ENCODE measurements around the gene EGR4. TPM values are rescaled to one million over a fixed set of nuclear protein-coding genes. Genes with fewer than 3 reads are reported as not detected.

Gene EGR4
- total RNA-seq, 4 donors from 2014 or later, result not detected

- H3K4me3 ChIP-seq (ENCODE audit: low read depth, poor library complexity, severe bottlenecking), result no peak overlapping the region
- 6 to 13% methylated on average over 53 to 56 of the region's 113 CpGs for WGBS, 2 donors
- TF ChIP-seq CTCF (IDR thresholded peaks at IDR 0.05), result no peak
- no peak for TF ChIP-seq POLR2A (IDR thresholded peaks at IDR 0.05)
- no peak for DNase-seq (ENCODE audit: low spot score in 2 of 2)
- intact Hi-C loops (cut with DNase I; ENCODE audit: low total_unique reads), result no loop called here
These were observed 24.3 kb downstream of the EGR4 start for GRCh38 chr2:73268830-73269685.

- TF ChIP-seq CTCF (IDR thresholded peaks at IDR 0.05), result no peak
- no peak for TF ChIP-seq POLR2A (IDR thresholded peaks at IDR 0.05)
- 22 to 40% methylated on average over 12 to 14 of the region's 14 CpGs for WGBS, 2 donors
- intact Hi-C loops (cut with DNase I; ENCODE audit: low total_unique reads), result no loop called here
- H3K4me3 ChIP-seq (ENCODE audit: low read depth, poor library complexity, severe bottlenecking), result no peak overlapping the region
- no peak for DNase-seq (ENCODE audit: low spot score in 2 of 2)
These were observed 24.9 kb downstream of the EGR4 start for GRCh38 chr2:73268366-73268829.

- no peak for TF ChIP-seq POLR2A (IDR thresholded peaks at IDR 0.05)
- TF ChIP-seq CTCF (IDR thresholded peaks at IDR 0.05), result no peak
- no peak overlapping the region for H3K4me3 ChIP-seq (ENCODE audit: low read depth, poor library complexity, severe bottlenecking)
- no peak for DNase-seq (ENCODE audit: low spot score in 2 of 2)
- 92 to 98% methylated on average over 4 of the region's 4 CpGs for WGBS, 2 donors
- intact Hi-C loops (cut with DNase I; ENCODE audit: low total_unique reads), result no loop called here
These were observed 26.3 kb downstream of the EGR4 start for GRCh38 chr2:73267008-73267407.

- TF ChIP-seq POLR2A (IDR thresholded peaks at IDR 0.05) (no peak), CTCF (IDR thresholded peaks at IDR 0.05) (no peak)
- 82 to 84% methylated on average over 12 to 25 of the region's 26 CpGs for WGBS, 2 donors
- intact Hi-C loops (cut with DNase I; ENCODE audit: low total_unique reads), result no loop called here
- DNase-seq (ENCODE audit: low spot score in 2 of 2), result no peak
- H3K4me3 ChIP-seq (ENCODE audit: low read depth, poor library complexity, severe bottlenecking), result no peak overlapping the region
These were observed 27.1 kb downstream of the EGR4 start for GRCh38 chr2:73266061-73266901.

GRCh38 chr2:73265298-73266060 lies 27.9 kb downstream of the EGR4 start:
- WGBS, 2 donors, result 88 to 93% methylated on average over 22 to 28 of the region's 28 CpGs
- DNase-seq (ENCODE audit: low spot score in 2 of 2), result no peak
- no peak overlapping the region for H3K4me3 ChIP-seq (ENCODE audit: low read depth, poor library complexity, severe bottlenecking)
- TF ChIP-seq POLR2A (IDR thresholded peaks at IDR 0.05) (no peak), CTCF (IDR thresholded peaks at IDR 0.05) (no peak)
- intact Hi-C loops (cut with DNase I; ENCODE audit: low total_unique reads), result no loop called here

All from lower leg skin (tissue), 4 donors.